GM18511 (cell line): ENCODE results near the gene ASB18.
"Not testable (repeated sequence)": the region's sequence is repeated elsewhere in the genome, so short reads cannot be mapped to it uniquely, and the experiment has no call there.

Experiments
- ATAC-seq: cut with Tn5 transposase; IDR thresholded peaks from one replicate; pipeline ENCODE4 v1.9.1; 2021; ENCODE audit warnings: mild to moderate bottlenecking, moderate library complexity; ENCODE audit not compliant: unreplicated experiment

ASB18 gene

GRCh38 chr2:236287656-236288055 lies 23.4 kb upstream of the ASB18 start:
- no peak for ATAC-seq

DNA sequence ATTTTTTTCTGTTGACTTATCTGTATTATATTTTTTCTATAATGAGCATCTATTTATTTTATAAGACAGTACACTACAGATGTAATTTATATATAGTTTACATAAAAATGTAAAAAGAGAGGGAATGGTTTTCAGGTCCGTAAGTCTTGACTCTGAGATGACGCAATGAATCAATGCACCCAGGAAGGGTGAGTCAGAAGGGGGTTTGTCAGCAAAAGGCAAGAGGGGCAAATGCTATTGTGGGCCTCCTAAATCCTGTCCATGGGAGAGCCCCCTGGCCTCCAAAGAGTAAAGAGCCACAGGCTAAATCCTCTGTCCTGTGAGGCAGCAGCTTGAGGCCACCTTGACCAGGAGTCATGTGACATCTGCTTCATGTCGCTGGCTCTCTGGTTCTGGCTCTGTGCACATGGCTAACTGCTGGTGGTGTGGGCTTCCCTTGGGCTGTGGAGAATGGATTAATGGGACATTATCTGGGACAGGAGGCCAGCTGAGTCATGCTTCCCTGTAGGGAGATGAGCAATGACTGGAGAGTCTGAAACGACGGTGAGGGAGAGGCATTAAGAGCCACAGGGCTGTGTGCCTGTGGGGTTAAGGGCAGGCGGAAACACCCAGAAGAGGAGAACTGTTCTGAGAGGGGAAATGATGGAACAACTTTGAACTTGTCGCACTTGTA lies 22.8 kb upstream of the ASB18 start:
- ATAC-seq = no peak

- no peak for ATAC-seq
Observed at GRCh38 chr2:236284208-236284607, 20.0 kb upstream of the ASB18 start.

GRCh38 chr2:236282406-236282805 lies 18.2 kb upstream of the ASB18 start:
- ATAC-seq = no peak

GRCh38 chr2:236281423-236281822 lies 17.2 kb upstream of the ASB18 start:
- ATAC-seq = no peak

- no peak for ATAC-seq
Observed at GRCh38 chr2:236273126-236273525, 8.9 kb upstream of the ASB18 start.

DNA sequence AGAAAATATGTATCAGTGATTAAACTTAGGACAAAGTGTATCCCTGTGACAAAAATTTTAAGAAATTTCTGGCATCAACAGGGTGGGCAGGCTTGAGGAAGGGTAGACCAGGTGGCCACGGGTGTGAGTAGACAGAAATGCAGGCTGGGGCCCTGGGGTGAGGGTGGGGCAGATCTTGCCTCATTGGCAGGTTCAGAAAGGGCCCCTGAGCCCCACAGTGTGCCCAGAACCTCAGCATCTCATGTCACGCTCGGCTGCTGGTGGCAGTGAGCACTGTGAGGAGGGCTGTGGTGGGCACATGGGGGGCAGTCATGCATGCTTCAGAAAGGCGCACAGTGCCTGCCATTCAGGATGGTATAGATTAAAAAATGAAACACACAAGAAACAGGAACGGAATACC lies 7.6 kb upstream of the ASB18 start:
- no peak for ATAC-seq

- not testable (repeated sequence) for ATAC-seq
Observed at GRCh38 chr2:236269876-236270275, 5.7 kb upstream of the ASB18 start.

- no peak for ATAC-seq
Observed at GRCh38 chr2:236265675-236266074, 1.5 kb upstream of the ASB18 start.

GRCh38 chr2:236262238-236262637 lies 2.0 kb downstream of the ASB18 start:
- ATAC-seq = no peak

DNA sequence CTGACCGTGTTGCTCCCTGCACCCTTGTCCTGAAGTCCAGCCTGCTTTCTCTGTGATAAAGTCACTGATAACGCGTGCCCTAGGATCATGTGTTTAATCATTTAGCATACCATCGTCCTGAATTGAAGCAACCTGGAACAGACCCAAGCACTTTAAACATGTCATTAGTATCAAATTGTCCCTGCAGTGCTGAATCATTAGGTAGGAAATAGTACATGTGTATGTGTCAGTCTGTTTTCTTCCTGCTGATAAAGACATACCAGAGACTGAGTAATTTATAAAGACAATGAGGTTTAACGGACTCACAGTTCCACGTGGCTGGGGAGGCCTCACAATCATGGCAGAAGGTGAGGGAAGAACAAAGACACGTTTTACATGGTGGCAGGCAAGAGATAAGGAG lies 2.8 kb downstream of the ASB18 start:
- no peak for ATAC-seq

- ATAC-seq = no peak
Observed at GRCh38 chr2:236259371-236259770, 4.8 kb downstream of the ASB18 start.

DNA sequence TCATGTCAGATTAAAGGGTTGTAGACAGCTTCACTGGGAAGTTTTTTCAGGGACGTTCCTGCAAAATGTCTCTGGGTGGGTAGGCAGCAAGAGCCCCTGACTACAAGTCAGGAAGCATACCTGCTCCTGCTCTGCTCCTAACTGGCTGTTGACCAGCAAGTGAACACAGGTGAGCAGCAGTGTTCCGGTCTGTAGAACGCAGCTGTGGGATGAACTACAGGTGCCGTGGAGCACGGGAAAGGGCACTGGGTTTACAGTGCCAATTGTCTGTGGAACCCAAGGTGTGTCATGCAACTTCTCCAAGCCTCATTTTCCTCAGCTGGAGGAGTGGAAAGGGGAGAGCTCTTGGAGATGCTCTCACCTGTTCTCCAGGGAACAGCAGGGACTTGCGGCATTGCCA lies 6.6 kb downstream of the ASB18 start:
- no peak for ATAC-seq

- ATAC-seq = no peak
Observed at GRCh38 chr2:236257136-236257535, 7.1 kb downstream of the ASB18 start.

GRCh38 chr2:236256366-236256985 lies 7.7 kb downstream of the ASB18 start:
- ATAC-seq = no peak

- ATAC-seq = no peak
Observed at GRCh38 chr2:236254674-236255073, 9.5 kb downstream of the ASB18 start.

GRCh38 chr2:236254001-236254400 lies 10.2 kb downstream of the ASB18 start:
- no peak for ATAC-seq

DNA sequence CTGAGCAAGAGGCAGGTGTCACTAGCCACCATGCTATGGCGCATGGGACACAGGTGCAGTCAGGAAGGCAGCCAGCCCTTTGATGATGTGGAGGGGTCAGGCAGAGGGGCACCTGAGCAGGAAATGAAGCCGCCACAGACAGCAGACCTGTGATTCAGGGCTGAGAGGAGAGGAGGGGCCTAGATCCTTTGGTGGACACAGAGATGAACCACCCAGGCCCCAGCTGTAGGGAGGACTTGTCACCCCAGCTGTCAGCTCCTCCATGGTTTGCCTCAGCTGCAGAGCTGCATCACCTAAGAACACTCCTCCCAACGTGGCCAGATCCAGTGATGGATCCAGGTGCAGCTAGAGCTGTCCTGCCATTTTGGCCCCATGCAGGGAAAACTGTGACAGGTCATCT lies 11.6 kb downstream of the ASB18 start:
- ATAC-seq = no peak

GRCh38 chr2:236250909-236251579 lies 13.2 kb downstream of the ASB18 start:
- no peak for ATAC-seq

DNA sequence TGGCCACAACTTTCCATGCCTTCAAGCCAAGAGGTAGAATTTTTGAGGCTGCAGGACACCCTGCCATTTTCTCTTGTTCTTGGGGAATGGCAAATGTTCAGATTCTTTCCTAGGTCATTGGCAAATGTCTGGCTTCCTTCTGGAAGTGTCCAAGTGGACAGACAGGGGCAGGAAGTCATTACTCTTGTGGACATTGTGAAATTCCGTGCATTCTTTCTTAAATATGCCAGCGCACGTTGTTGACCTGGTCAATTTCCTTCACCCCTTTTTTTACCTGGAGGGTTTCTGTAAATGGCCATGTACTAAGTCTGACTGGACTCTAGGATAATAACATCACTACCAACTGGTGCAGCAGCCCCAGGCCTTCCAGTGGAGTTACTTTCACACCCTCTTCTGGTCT lies 13.9 kb downstream of the ASB18 start:
- ATAC-seq = no peak

- ATAC-seq = no peak
Observed at GRCh38 chr2:236249066-236249465, 15.1 kb downstream of the ASB18 start.

DNA sequence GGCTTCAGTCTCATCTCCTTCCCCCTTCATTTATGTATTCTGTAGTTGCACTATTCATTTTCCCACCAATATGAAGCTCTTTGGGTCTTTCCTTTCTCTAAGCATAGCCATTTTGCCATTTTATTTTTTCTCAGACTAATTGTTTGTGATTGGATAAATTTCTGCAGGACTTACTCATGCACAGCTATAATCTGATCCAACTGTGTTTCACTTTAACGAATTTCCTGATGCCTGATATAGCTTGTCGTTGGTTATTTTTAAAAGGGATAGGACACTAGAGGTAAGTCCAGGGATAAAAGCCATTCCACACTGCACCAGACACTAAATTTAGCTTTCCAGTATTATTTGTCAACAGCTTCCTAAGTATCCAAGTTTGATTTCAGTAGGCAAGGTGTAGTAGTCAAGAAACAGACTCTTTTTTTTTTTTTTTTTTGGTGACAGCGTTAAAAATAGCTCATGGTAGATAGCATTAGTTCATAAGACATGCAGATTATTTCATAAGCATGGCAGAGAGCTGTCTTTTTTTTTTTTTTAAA lies 17.4 kb downstream of the ASB18 start:
- no peak for ATAC-seq
